ENCODE data around the gene NAMPT.

- no peak for TF ChIP-seq EP300 (IDR thresholded peaks at IDR 0.05)
- TF ChIP-seq CTCF (IDR thresholded peaks at IDR 0.05): no peak
Measured at GRCh38 chr7:106201164-106201563, 83.6 kb downstream of the NAMPT start.

All from suprapubic skin (tissue), 3 donors.